Endodermal cell (in vitro differentiated cells): ENCODE results near the gene FMO5. TPM values are rescaled to one million over a fixed set of nuclear protein-coding genes. Genes with fewer than 3 reads are reported as not detected.

Experiments used
- DNase-seq: peaks from one replicate; pipeline ENCODE4 v3.0.0-alpha.2; 2017
- H3K27ac ChIP-seq: 2 replicates; pipeline ENCODE4 v1.5.1; 2013; ENCODE audit warnings: mild to moderate bottlenecking, low read depth, low read length, moderate library complexity
- H3K27me3 ChIP-seq: 2 replicates; pipeline ENCODE4 v1.6.1; 2013; ENCODE audit warnings: mild to moderate bottlenecking, low read length, moderate library complexity; ENCODE audit not compliant: insufficient read depth, control insufficient read depth, poor library complexity, severe bottlenecking
- H3K36me3 ChIP-seq: 2 replicates; pipeline ENCODE4 v1.7.0; 2013; ENCODE audit warnings: mild to moderate bottlenecking, low read length, moderate library complexity; ENCODE audit not compliant: control insufficient read depth, insufficient read depth
- H3K4me1 ChIP-seq: one replicate; pipeline ENCODE4 v1.7.0; 2013; ENCODE audit warnings: low read length; ENCODE audit not compliant: control insufficient read depth, insufficient read depth
- H3K4me3 ChIP-seq: 2 replicates; pipeline ENCODE4 v1.5.1; 2013; ENCODE audit warnings: mild to moderate bottlenecking, low read length, moderate library complexity
- H3K9ac ChIP-seq: 2 replicates; pipeline ENCODE4 v1.6.1; 2013; ENCODE audit warnings: mild to moderate bottlenecking, low read length, moderate library complexity; ENCODE audit not compliant: poor library complexity, severe bottlenecking; ENCODE audit errors: extremely low read depth
- H3K9me3 ChIP-seq: 2 replicates; pipeline ENCODE4 v1.6.1; 2013; ENCODE audit warnings: mild to moderate bottlenecking, low read length, moderate library complexity; ENCODE audit not compliant: control insufficient read depth
- H3K27ac Mint-ChIP-seq: 2 replicates; pipeline ENCODE4 v1.8.0; 2020; ENCODE audit warnings: mixed read lengths
- H3K27me3 Mint-ChIP-seq: 2 replicates; pipeline ENCODE4 v1.8.0; 2021; ENCODE audit warnings: mild to moderate bottlenecking, mixed read lengths; ENCODE audit not compliant: insufficient read depth
- H3K36me3 Mint-ChIP-seq: 2 replicates; pipeline ENCODE4 v1.8.0; 2020; ENCODE audit warnings: low read depth, mixed read lengths
- H3K4me1 Mint-ChIP-seq: 2 replicates; pipeline ENCODE4 v1.8.0; 2020; ENCODE audit warnings: mixed read lengths
- H3K4me3 Mint-ChIP-seq: 2 replicates; pipeline ENCODE4 v1.8.0; 2020; ENCODE audit warnings: mild to moderate bottlenecking, moderate library complexity, mixed read lengths
- H3K9me3 Mint-ChIP-seq: 2 replicates; pipeline ENCODE4 v1.8.0; 2020; ENCODE audit warnings: mild to moderate bottlenecking, mixed read lengths
- CTCF ChIP-seq: fragments of 200-600 bp; sonication (generic); conservative IDR thresholded peaks from 2 replicates; pipeline ENCODE4 v1.5.0; 2021; ENCODE audit warnings: antibody characterized with exemption, mild to moderate bottlenecking
- WGBS, 2 experiments: methylation state at CpG; one replicate each; pipeline versions ENCODE4 v1.1.5 to v1.1.7; 2013; ENCODE audit warnings: missing lambda C conversion rate in 2 of 2, mixed read lengths in 1 of 2; ENCODE audit not compliant: insufficient coverage in 1 of 2, insufficient read length in 1 of 2; 5-methylcytosine and 5-hydroxymethylcytosine counted together
- total RNA-seq, 2 donors: library from RNA; stranded (reverse); fragmentation: NEBNext Ultra II Directional in 1 of 2; extraction: Animal tissue kit (Norgen Biotek cat#: 25700) in 1 of 2; gene quantifications; 2 replicates in 1 of 2; 3 replicates in 1 of 2; pipeline ENCODE4 v1.2.1, GENCODE V29; 2021

FMO5 gene
- total RNA-seq, 2 donors from 2014 or later, result 13.9 to 14.1 TPM

- peak overlapping the region; percentile 37 for H3K4me3 ChIP-seq
- Mint-ChIP-seq H3K9me3 (peaks cover 2% of the 10 kb centered on the region), H3K27me3 (no peaks in the 10 kb centered on the region), H3K27ac (no peak overlapping the region), H3K36me3 (peaks cover 26% of the 10 kb centered on the region), H3K4me3 (no peak overlapping the region), H3K4me1 (peaks cover 30% of the 10 kb centered on the region)
- no peak overlapping the region for H3K27ac ChIP-seq
- no peak overlapping the region for H3K9ac ChIP-seq
- DNase-seq, result no peak
- H3K9me3 ChIP-seq, result no peaks in the 10 kb centered on the region
- H3K4me1 ChIP-seq, result no peaks in the 10 kb centered on the region
- no peak for TF ChIP-seq CTCF
- no peaks in the 10 kb centered on the region for H3K27me3 ChIP-seq
- WGBS, 2 experiments, result 97 to 100% methylated on average over 1 to 4 of the region's 4 CpGs
- peaks cover 25% of the 10 kb centered on the region for H3K36me3 ChIP-seq
Measured at GRCh38 chr1:147247656-147248238, 22.6 kb upstream of the FMO5 start.

- DNase-seq, result no peak
- WGBS, 2 experiments, result 76% methylated on average over 2 of the region's 2 CpGs; no CpG with 5 or more reads in 1 of the 2 experiments
- peak overlapping the region; percentile 35 for H3K27ac Mint-ChIP-seq
- peaks cover 19% of the 10 kb centered on the region for H3K36me3 Mint-ChIP-seq
- Histone ChIP-seq H3K27me3 (no peaks in the 10 kb centered on the region), H3K4me1 (no peaks in the 10 kb centered on the region), H3K9me3 (no peaks in the 10 kb centered on the region), H3K9ac (no peak overlapping the region), H3K36me3 (peaks cover 18% of the 10 kb centered on the region), H3K27ac (no peak overlapping the region), H3K4me3 (peak overlapping the region; percentile 37)
- H3K27me3 Mint-ChIP-seq, result peaks cover under 1% of the 10 kb centered on the region
- peaks cover 2% of the 10 kb centered on the region for H3K9me3 Mint-ChIP-seq
- H3K4me3 Mint-ChIP-seq, result no peak overlapping the region
- TF ChIP-seq CTCF, result no peak
- H3K4me1 Mint-ChIP-seq, result peaks cover 32% of the 10 kb centered on the region
Measured at GRCh38 chr1:147246910-147247655, 21.9 kb upstream of the FMO5 start.

GRCh38 chr1:147246044-147246690, 21.0 kb upstream of the FMO5 start:
- no peaks in the 10 kb centered on the region for H3K4me1 ChIP-seq
- no peaks in the 10 kb centered on the region for H3K27me3 ChIP-seq
- Mint-ChIP-seq H3K4me1 (peaks cover 39% of the 10 kb centered on the region), H3K27me3 (peaks cover 2% of the 10 kb centered on the region), H3K9me3 (peaks cover 2% of the 10 kb centered on the region), H3K36me3 (peaks cover 17% of the 10 kb centered on the region), H3K4me3 (no peak overlapping the region), H3K27ac (no peak overlapping the region)
- no peak for TF ChIP-seq CTCF
- H3K36me3 ChIP-seq, result peaks cover 16% of the 10 kb centered on the region
- DNase-seq, result no peak
- peak overlapping the region; percentile 99 for H3K4me3 ChIP-seq
- H3K9me3 ChIP-seq, result no peaks in the 10 kb centered on the region
- H3K9ac ChIP-seq, result no peak overlapping the region
- 92% methylated on average over 2 of the region's 2 CpGs; no CpG with 5 or more reads in 1 of the 2 experiments for WGBS, 2 experiments
- H3K27ac ChIP-seq, result no peak overlapping the region
